Tibial nerve (tissue), 3 donors: Measurements from ENCODE around the gene OR5A2.

Experiments used
- CTCF ChIP-seq, 5 experiments: fragments of 200-600 bp in 3 of 5; fragments of 450-650 bp in 2 of 5; sonication (generic) in 3 of 5; IDR thresholded peaks; one replicate each; pipeline ENCODE4 v1.5.1; 2016 to 2019; ENCODE audit warnings: antibody characterized with exemption in 5 of 5, mild to moderate bottlenecking in 3 of 5, moderate library complexity in 2 of 5
- POLR2A ChIP-seq, 2 donors: fragments of 450-650 bp; IDR thresholded peaks; one replicate each; pipeline ENCODE4 v1.6.1; 2017; ENCODE audit warnings: antibody characterized with exemption in 2 of 2, mild to moderate bottlenecking in 2 of 2, moderate library complexity in 2 of 2

GRCh38 chr11:59448484-59448883 is 22.3 kb upstream of the OR5A2 start:
- TF ChIP-seq POLR2A (IDR thresholded peaks at IDR 0.05) (no peak), CTCF (IDR thresholded peaks at IDR 0.05) (no peak)
